Vagina (tissue), 2 donors: Measurements from ENCODE around the gene JOSD2.
"Not testable (repeated sequence)": the region's sequence is repeated elsewhere in the genome, so short reads cannot be mapped to it uniquely, and the experiment has no call there.

Experiments used
- CTCF ChIP-seq, 3 experiments: fragments of 450-650 bp in 2 of 3; fragments of 200-600 bp in 1 of 3; sonication (generic) in 1 of 3; IDR thresholded peaks; one replicate each; pipeline ENCODE4 v1.5.1; 2017 to 2019; ENCODE audit warnings: antibody characterized with exemption in 3 of 3, mild to moderate bottlenecking in 2 of 3, moderate library complexity in 2 of 3
- POLR2A ChIP-seq, 2 donors: fragments of 450-650 bp; IDR thresholded peaks; one replicate each; pipeline ENCODE4 v1.6.1; 2017; ENCODE audit warnings: antibody characterized with exemption in 2 of 2, mild to moderate bottlenecking in 2 of 2, moderate library complexity in 2 of 2

- TF ChIP-seq CTCF, POLR2A (IDR thresholded peaks at IDR 0.05): not testable (repeated sequence)
These were observed 17.1 kb upstream of the JOSD2 start for GRCh38 chr19:50528052-50528451.
